Uterus (tissue), 2 donors: ENCODE measurements around the gene DUOXA1.

Experiments
- CTCF ChIP-seq, 4 experiments: fragments of 200-600 bp in 2 of 4; fragments of 450-650 bp in 2 of 4; sonication (generic) in 2 of 4; IDR thresholded peaks; one replicate each; pipeline ENCODE4 v1.5.1; 2016 to 2019; ENCODE audit warnings: antibody characterized with exemption in 4 of 4, mild to moderate bottlenecking in 2 of 4, moderate library complexity in 1 of 4
- POLR2A ChIP-seq, 2 donors: fragments of 450-650 bp; IDR thresholded peaks; one replicate each; pipeline ENCODE4 v1.6.1; 2016; ENCODE audit warnings: antibody characterized with exemption in 2 of 2, mild to moderate bottlenecking in 1 of 2, moderate library complexity in 1 of 2

- TF ChIP-seq POLR2A (IDR thresholded peaks at IDR 0.05) (no peak), CTCF (IDR thresholded peaks at IDR 0.05) (no peak)
Measured at GRCh38 chr15:45137703-45138102, 8.0 kb upstream of the DUOXA1 start.
